Measurements from ENCODE around the gene H19. TPM values are rescaled to one million over a fixed set of nuclear protein-coding genes. Genes with fewer than 3 reads are reported as not detected.

The H19 gene
- total RNA-seq = 1.7 and 64.3 TPM in 2 replicates

GRCh38 chr11:1997755-1998154 lies at the start of gene H19:
Gene H19, minus strand, starts transcription at chr11:1997842.

GRCh38 chr11:1946812-1947484 lies 50.7 kb downstream of the H19 start, which contains the start of gene MRPL23:
Gene MRPL23, plus strand, starts transcription at chr11:1947332. Its CDS starts 31 bp downstream, at chr11:1947363.

Other genes with a start within 250 kb of the H19 start
- gene IFITM10, start 247.2 kb downstream of the H19 start, total RNA-seq = 0.28 and 0.65 TPM in 2 replicates
- 131 and 251 TPM in 2 replicates for gene CTSD, start 233.9 kb downstream of the H19 start, total RNA-seq
- gene SYT8, start 162.9 kb downstream of the H19 start, total RNA-seq = not detected in 2 replicates
- not detected in 2 replicates for gene TNNI2, start 158.9 kb downstream of the H19 start, total RNA-seq
- gene LSP1, start 144.8 kb downstream of the H19 start, total RNA-seq = 0.43 and 2.6 TPM in 2 replicates
- gene PRR33, start 105.9 kb downstream of the H19 start, total RNA-seq = not detected in 2 replicates
- gene TNNT3, start 78.1 kb downstream of the H19 start, total RNA-seq = 0.37 TPM in 1 of 2 replicates, not detected in the other
- gene MRPL23, start 50.5 kb downstream of the H19 start, total RNA-seq = 129 and 210 TPM in 2 replicates
- gene IGF2, start 141.5 kb upstream of the H19 start, total RNA-seq = 1.8 and 7.3 TPM in 2 replicates
- not detected in 2 replicates for gene INS, start 163.4 kb upstream of the H19 start, total RNA-seq
- not detected in 2 replicates for gene TH, start 174.0 kb upstream of the H19 start, total RNA-seq